Measurements from ENCODE around the gene RNF11.
"Not testable (repeated sequence)": the region's sequence is repeated elsewhere in the genome, so short reads cannot be mapped to it uniquely, and the experiment has no call there.

RNF11 gene

DNA sequence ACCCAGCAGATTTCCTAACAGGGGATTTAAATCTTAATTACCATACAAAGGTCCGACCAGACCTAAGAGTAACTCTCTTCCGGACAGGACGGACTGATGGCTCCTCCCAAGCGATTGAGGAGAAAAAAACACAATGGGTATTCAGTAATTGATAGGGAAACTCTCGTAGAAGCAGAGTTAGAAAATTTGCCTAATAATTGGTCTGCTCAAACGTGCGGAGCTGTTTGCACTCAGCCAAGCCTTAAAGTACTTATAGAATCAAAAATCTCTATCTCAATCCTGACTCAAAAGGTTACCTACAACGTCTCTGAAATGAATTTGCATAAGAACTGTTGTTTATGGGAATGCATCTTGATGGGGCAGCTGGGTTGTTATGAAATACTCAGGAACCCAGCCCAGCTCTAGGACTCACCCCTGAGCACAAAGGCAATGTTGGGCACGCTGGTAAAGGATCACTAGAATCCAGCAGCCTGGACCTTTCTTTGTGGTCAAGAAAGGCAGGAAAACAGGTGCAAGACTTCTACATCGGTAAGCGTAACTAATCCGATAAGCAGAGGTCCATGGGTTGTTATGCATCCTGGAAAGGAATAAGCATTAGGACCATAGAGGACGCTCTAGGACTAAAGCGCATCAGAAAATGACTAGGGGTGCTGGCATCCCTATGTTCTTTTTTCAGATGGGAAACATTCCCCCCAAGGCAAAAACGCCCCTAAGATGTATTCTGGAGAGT lies 8.7 kb upstream of the RNF11 start:
- H3K4me3 ChIP-seq (ENCODE audit: low read depth, low read length) = not testable (repeated sequence)

GRCh38 chr1:51228471-51228870 lies 7.6 kb upstream of the RNF11 start:
- H3K4me3 ChIP-seq (ENCODE audit: low read depth, low read length) = not testable (repeated sequence)

- no peak overlapping the region for H3K4me3 ChIP-seq (ENCODE audit: low read depth, low read length)
Measured at GRCh38 chr1:51230501-51231078, 5.5 kb upstream of the RNF11 start.

DNA sequence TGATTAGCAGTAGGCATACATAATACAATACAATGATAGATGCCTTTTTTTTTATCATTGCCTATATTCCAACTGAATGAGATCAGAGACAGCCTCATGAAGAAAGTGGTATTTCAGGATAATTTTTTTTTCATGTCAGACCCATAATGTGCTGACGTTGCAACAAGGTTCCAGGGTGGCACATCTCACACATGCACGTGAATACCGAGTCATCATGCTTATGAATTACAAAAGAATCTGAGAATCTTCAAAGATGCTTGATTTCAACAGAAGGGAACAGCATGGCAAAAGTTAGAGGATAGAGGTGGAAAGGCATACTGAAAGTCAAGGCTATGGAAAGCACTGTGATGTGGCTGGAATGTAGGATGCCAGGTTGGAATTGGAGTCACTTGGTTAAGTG lies 5.0 kb upstream of the RNF11 start:
- H3K4me3 ChIP-seq (ENCODE audit: low read depth, low read length) = no peak overlapping the region

DNA sequence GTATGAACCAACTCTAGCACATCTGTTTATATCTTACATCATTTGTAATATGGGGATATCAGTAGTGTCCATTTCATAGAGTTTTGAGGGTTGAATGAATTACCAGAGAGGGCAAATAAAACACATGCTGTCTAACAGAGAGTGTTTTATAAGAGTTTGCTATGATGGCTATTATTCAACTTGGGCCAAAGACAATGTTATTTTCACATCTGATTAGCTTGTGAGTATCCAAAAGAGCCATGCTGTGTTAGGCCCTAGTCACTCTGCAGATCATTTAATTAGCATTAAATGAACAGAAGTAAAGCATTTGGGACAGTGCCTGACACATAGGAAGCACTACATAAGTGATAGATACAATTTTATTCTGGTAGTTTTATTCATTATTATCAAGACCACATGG lies 4.2 kb upstream of the RNF11 start:
- no peak overlapping the region for H3K4me3 ChIP-seq (ENCODE audit: low read depth, low read length)

GRCh38 chr1:51234236-51234635 lies 1.8 kb upstream of the RNF11 start:
- not testable (repeated sequence) for H3K4me3 ChIP-seq (ENCODE audit: low read depth, low read length)

DNA sequence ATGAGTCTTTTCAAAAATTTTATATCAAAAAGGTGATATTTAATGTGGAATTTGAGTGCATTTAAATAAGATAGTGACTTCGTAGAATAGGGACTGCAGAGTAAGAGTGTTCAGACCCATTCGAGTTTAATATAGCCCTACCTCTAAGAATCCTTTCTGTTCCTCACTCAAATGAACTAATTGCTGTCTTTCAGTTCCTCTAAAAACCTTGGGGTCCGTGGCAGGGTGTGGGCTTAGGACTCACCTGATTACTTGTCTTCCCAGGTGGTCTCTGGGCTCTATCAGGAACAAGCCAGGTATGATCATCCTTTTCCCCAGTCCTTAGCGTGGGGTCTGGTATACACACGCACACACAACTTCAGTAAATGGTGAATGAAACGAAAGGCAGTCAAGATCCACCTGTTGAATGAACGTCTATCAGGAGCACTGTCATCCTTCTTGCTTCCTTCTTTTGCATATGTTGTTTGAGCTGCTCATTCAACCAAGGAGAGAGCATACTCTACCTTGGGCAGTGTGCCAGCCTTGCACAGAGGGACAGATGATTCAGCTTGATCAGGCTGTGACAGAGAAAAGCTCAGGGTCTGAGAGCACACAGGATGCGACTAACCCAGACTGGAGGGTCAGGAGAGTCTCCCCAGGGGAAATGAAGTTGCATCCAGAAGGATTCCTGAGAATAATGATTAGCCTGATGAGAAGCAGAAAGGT lies 1.2 kb upstream of the RNF11 start:
- H3K4me3 ChIP-seq (ENCODE audit: low read depth, low read length) = no peak overlapping the region

GRCh38 chr1:51236531-51237350 lies 668 bp downstream of the RNF11 start:
- H3K4me3 ChIP-seq (ENCODE audit: low read depth, low read length) = peak overlapping the region; percentile 93

DNA sequence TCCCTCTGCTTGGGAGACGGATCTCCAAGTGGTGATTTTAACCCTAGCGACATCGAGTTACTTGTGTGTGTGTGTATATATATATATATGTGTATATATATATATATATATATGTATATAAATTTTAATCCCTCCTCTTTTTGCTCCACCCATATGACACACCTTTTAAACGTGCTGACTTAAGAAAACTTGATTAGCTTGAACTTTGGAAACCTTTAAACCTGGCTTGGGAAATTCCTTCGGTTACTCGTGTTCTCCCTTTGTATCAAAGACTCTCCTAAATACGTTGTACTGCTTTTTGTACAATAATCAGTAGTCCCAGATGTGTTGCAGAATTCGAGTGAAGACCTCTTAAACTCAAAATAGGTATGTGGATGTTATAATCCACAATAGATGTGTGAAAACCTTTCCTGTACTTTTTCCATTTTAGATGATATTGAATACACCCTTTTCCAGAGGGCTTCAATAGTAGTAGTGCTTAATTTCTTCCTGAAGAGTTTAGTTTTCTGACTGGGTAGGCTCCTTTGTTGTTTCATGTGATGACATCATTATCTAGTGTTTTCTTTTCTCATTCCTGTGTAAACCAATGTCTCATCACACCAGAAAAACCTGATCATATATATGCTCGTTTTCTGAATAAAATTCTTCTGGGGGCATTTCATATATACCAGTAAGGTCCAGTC lies 1.4 kb downstream of the RNF11 start:
- H3K4me3 ChIP-seq (ENCODE audit: low read depth, low read length) = peak overlapping the region; percentile 93

DNA sequence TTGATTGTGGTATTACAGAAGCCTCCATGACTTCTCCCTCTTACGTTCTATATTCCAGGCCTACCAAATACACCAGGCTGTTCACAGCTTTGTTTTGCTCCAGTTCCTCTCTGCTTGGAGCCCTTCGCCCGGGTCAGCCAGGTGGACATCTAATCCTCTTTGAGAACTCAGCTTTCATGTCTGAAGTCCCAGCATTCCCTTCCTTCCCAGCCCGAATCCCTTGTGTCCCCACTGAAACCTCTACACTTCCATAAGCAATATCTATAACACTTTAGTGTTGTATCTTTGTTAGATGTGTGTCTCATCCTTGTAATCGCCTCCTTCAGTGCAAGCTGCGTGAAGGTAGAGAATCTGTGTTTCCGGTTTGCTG lies 1.9 kb downstream of the RNF11 start:
- no peak overlapping the region for H3K4me3 ChIP-seq (ENCODE audit: low read depth, low read length)

DNA sequence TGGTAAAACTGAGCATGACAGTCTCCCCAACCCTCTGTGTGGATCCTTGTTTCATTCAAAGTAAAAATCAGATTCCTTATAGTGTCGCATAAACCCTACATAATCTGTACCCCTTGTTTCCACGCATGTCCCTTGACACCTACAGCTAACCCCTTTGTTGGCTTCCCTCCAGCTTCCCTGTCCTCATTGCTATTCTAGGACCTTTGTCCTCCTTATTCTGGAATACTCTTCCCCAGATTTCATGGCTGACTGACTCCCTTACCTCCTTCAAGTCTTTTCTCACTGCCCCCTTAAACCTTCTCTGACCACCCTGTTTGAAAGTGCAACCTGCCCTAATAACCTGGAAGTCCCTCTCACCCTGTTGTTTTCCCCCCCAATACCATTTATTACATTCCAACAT lies 4.0 kb downstream of the RNF11 start:
- H3K4me3 ChIP-seq (ENCODE audit: low read depth, low read length) = no peak overlapping the region

- no peak overlapping the region for H3K4me3 ChIP-seq (ENCODE audit: low read depth, low read length)
Measured at GRCh38 chr1:51241119-51241518, 5.0 kb downstream of the RNF11 start.

DNA sequence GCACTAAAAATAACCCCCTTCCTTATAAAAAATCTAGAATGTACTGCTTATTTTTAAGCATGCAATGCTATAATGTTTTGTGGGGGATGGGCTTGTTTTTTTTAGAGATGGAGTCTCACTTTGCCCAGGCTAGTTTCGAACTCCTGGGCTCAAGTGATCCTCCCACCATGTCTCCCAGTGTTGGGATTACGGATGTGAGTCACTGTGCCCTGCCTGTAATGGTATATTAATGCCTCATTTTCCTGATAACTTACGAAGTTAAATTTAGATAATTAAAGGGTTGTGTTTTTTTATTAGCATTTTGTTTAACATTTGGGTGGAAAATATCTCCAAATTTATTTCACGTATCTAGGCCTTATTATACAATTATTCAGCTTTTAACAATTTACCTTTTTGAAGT lies 6.5 kb downstream of the RNF11 start:
- H3K4me3 ChIP-seq (ENCODE audit: low read depth, low read length) = no peak overlapping the region

DNA sequence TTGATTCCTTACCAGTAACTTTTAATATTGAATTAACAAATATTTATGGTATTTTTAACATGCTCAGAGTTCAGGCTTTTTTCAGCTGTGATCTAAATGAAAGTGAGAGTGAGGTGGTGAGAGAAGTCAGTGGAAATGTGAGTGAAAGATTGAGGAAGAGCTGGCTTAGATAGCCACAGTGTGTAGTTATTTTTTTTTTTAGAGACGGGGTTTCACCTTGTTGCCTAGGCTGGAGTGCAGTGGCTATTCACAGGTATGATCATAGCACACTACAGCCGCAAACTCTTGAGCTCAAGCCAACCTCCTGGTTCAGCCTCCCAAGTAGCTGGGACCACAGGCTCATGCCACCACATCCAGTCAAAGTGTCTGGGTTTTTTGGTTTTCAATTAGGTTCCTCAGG lies 10.9 kb downstream of the RNF11 start:
- H3K4me3 ChIP-seq (ENCODE audit: low read depth, low read length) = no peak overlapping the region

DNA sequence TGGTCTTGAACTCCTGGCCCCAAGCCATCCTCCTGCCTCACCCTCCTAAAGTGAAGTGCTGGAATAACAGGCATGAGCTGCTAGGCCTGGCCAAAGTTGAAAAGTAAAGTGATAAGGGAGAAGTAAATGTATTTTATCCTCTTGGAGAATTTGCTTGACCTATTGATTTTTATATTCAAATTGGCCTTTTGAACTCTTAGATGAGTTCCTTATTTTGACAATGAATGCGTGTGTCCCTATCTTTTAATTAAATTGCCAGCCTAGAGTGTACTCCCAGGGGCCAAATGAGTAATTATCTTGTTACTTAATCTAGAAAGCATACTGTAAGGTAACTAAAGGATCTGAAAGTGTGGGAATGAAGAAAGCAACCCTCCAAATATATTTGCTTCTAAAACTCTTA lies 11.4 kb downstream of the RNF11 start:
- H3K4me3 ChIP-seq (ENCODE audit: low read depth, low read length) = no peak overlapping the region

DNA sequence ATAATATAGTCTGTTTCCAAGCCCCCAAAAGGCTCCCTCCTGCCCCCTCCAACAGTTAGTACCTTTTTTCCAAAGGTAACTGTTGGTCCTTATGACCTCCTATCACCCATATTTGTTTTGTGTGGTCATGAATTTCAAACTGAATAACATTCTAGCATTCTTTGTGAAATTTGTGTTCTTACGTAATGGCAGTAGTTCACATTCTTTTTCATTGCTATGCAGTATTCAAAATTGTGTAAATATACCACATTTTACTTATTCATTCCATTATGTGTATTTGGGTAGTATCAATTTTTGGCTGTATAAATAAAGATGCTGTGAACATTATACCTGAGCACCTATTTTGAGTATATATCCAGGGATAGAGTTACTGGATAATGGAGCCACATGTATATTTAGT lies 13.4 kb downstream of the RNF11 start:
- no peak overlapping the region for H3K4me3 ChIP-seq (ENCODE audit: low read depth, low read length)

- H3K4me3 ChIP-seq (ENCODE audit: low read depth, low read length) = not testable (repeated sequence)
Measured at GRCh38 chr1:51250729-51251128, 14.7 kb downstream of the RNF11 start.

- not testable (repeated sequence) for H3K4me3 ChIP-seq (ENCODE audit: low read depth, low read length)
Measured at GRCh38 chr1:51251165-51251564, 15.1 kb downstream of the RNF11 start.

- H3K4me3 ChIP-seq (ENCODE audit: low read depth, low read length) = no peak overlapping the region
Measured at GRCh38 chr1:51252366-51252765, 16.3 kb downstream of the RNF11 start.

DNA sequence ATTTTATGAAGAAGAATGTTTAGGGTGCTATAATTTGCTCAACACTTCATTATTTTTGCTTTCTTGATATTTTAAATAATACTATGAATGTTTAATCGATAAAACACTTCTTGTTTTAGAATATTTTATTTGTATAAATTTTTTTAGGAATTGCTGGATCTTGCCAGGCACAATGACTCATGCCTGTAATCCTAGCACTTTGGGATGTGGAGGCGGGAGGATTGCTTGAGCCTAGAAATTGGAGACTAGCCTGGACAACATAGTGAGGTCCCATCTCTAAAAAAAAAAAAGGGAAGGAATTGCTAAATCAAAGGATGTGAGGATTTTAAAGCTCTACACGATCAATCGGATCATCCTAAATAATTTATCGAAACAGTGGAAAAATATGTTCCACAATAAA lies 17.6 kb downstream of the RNF11 start:
- no peak overlapping the region for H3K4me3 ChIP-seq (ENCODE audit: low read depth, low read length)

- no peak overlapping the region for H3K4me3 ChIP-seq (ENCODE audit: low read depth, low read length)
Measured at GRCh38 chr1:51255331-51255730, 19.3 kb downstream of the RNF11 start.

Data from iPS-11a (cell line).